ENCODE data around the gene CDH4. TPM values are rescaled to one million over a fixed set of nuclear protein-coding genes. Genes with fewer than 3 reads are reported as not detected.
A peak's percentile ranks its signal among the peaks of the same experiment; 100 is the strongest.

CDH4 gene
- total and polyA plus RNA-seq, 2 of the 13 experiments (the other 11 are each of a cell fraction or from before 2014, with no cell fraction given), result not detected

DNA sequence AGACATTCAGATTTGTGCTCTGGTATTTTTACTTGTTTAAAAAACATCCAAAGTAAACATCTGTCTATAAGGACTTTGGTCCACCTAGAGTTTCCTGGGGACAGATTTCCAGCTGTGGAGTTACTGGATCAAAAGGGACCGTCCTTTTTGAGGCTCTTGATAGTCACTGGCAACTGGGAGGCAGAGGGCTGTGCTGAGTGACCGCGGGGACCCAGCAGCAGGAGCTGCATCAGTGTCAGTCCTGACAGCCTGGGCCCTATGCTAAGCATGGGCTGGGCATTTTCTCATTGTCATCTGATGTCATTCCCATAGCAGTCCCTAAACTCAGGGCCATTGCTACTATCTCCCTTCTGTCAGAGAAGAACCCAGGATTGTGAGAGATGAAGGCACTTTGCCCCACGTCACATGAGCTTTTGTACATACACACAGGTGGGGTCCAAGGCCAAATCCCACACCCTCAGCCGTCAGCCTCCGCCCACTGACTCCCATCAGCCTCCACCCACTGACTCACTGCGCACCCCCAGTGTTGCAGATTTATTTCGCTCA is 519.8 kb downstream of the CDH4 start (continued):
- TF ChIP-seq, protein P1, sequence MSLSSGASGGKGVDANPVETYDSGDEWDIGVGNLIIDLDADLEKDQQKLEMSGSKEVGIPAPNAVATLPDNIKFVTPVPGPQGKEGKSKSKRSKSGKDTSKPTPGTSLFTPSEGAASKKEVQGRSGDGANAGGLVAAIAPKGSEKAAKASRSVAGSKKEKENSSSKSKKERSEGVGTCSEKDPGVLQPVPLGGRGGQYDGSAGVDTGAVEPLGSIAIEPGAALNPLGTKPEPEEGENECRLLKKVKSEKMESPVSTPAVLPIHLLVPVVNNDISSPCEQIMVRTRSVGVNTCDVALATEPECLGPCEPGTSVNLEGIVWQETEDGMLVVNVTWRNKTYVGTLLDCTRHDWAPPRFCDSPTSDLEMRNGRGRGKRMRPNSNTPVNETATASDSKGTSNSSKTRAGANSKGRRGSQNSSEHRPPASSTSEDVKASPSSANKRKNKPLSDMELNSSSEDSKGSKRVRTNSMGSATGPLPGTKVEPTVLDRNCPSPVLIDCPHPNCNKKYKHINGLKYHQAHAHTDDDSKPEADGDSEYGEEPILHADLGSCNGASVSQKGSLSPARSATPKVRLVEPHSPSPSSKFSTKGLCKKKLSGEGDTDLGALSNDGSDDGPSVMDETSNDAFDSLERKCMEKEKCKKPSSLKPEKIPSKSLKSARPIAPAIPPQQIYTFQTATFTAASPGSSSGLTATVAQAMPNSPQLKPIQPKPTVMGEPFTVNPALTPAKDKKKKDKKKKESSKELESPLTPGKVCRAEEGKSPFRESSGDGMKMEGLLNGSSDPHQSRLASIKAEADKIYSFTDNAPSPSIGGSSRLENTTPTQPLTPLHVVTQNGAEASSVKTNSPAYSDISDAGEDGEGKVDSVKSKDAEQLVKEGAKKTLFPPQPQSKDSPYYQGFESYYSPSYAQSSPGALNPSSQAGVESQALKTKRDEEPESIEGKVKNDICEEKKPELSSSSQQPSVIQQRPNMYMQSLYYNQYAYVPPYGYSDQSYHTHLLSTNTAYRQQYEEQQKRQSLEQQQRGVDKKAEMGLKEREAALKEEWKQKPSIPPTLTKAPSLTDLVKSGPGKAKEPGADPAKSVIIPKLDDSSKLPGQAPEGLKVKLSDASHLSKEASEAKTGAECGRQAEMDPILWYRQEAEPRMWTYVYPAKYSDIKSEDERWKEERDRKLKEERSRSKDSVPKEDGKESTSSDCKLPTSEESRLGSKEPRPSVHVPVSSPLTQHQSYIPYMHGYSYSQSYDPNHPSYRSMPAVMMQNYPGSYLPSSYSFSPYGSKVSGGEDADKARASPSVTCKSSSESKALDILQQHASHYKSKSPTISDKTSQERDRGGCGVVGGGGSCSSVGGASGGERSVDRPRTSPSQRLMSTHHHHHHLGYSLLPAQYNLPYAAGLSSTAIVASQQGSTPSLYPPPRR (CRISPR knock-in tag; IDR thresholded peaks at IDR 0.05; ENCODE audit: borderline replicate concordance), result peak; percentile 38; the same call in 1 of the 2 replicates
- TF ChIP-seq ELF3 (CRISPR knock-in tag; IDR thresholded peaks at IDR 0.05) (peak; percentile 38; the same call in 1 of the 2 replicates), ZNF34 (CRISPR knock-in tag; IDR thresholded peaks at IDR 0.05; ENCODE audit: borderline replicate concordance) (no peak), XRCC5 (optimal IDR thresholded peaks at IDR 0.05; ENCODE audit: low read length) (peak; percentile 83), GATAD2A (CRISPR knock-in tag; IDR thresholded peaks at IDR 0.05) (peak; percentile 66), ZNF678 (CRISPR knock-in tag; IDR thresholded peaks at IDR 0.05) (no peak), GTF2F1 (IDR thresholded peaks at IDR 0.05; ENCODE audit: low read length) (no peak), TEAD3 (CRISPR knock-in tag; optimal IDR thresholded peaks at IDR 0.05; ENCODE audit: borderline replicate concordance) (peak; percentile 5), ZNF644 (CRISPR knock-in tag; IDR thresholded peaks at IDR 0.05; ENCODE audit: low read depth) (peak; percentile 60), CREM (IDR thresholded peaks at IDR 0.05) (peak; percentile 48; the same call in 1 of the 2 replicates), CREM (CRISPR knock-in tag; IDR thresholded peaks at IDR 0.05) (no peak), JUN (CRISPR knock-in tag; IDR thresholded peaks at IDR 0.05) (0 out of 2 replicates have a peak, but pooled peaks have one; percentile 42), CREB1 (IDR thresholded peaks at IDR 0.05) (peak; percentile 71), CREB1 (CRISPR knock-in tag; IDR thresholded peaks at IDR 0.05) (no peak), BCL6 (CRISPR knock-in tag; IDR thresholded peaks at IDR 0.05) (peak; percentile 36; the same call in 1 of the 2 replicates), RXRB (CRISPR knock-in tag; IDR thresholded peaks at IDR 0.05; ENCODE audit: borderline replicate concordance) (peak; percentile 65; the same call in 1 of the 2 replicates), ZNF619 (CRISPR knock-in tag; IDR thresholded peaks at IDR 0.05) (0 out of 2 replicates have a peak, but pooled peaks have one; percentile 40), SAP130 (CRISPR knock-in tag; IDR thresholded peaks at IDR 0.05; ENCODE audit: low read depth) (peak; percentile 54), NCOA5 (CRISPR knock-in tag; IDR thresholded peaks at IDR 0.05) (no peak), GFI1 (CRISPR knock-in tag; IDR thresholded peaks at IDR 0.05; ENCODE audit: borderline replicate concordance) (peak; percentile 96), RAD51 (IDR thresholded peaks at IDR 0.05; ENCODE audit: borderline replicate concordance) (no peak), HDAC1 (CRISPR knock-in tag; IDR thresholded peaks at IDR 0.05) (peak; percentile 76), GABPB1 (CRISPR knock-in tag; IDR thresholded peaks at IDR 0.05) (peak; percentile 6), ZNF547 (CRISPR knock-in tag; IDR thresholded peaks at IDR 0.05) (no peak)
- TF ChIP-seq, protein P2, sequence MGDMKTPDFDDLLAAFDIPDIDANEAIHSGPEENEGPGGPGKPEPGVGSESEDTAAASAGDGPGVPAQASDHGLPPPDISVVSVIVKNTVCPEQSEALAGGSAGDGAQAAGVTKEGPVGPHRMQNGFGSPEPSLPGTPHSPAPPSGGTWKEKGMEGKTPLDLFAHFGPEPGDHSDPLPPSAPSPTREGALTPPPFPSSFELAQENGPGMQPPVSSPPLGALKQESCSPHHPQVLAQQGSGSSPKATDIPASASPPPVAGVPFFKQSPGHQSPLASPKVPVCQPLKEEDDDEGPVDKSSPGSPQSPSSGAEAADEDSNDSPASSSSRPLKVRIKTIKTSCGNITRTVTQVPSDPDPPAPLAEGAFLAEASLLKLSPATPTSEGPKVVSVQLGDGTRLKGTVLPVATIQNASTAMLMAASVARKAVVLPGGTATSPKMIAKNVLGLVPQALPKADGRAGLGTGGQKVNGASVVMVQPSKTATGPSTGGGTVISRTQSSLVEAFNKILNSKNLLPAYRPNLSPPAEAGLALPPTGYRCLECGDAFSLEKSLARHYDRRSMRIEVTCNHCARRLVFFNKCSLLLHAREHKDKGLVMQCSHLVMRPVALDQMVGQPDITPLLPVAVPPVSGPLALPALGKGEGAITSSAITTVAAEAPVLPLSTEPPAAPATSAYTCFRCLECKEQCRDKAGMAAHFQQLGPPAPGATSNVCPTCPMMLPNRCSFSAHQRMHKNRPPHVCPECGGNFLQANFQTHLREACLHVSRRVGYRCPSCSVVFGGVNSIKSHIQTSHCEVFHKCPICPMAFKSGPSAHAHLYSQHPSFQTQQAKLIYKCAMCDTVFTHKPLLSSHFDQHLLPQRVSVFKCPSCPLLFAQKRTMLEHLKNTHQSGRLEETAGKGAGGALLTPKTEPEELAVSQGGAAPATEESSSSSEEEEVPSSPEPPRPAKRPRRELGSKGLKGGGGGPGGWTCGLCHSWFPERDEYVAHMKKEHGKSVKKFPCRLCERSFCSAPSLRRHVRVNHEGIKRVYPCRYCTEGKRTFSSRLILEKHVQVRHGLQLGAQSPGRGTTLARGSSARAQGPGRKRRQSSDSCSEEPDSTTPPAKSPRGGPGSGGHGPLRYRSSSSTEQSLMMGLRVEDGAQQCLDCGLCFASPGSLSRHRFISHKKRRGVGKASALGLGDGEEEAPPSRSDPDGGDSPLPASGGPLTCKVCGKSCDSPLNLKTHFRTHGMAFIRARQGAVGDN (CRISPR knock-in tag; IDR thresholded peaks at IDR 0.05), result peak; percentile 44

Data from HepG2 (cell line).